GM19468 (cell line): Measurements from ENCODE around the gene RAB28.
"Not testable (repeated sequence)": the region's sequence is repeated elsewhere in the genome, so short reads cannot be mapped to it uniquely, and the experiment has no call there.

Experiments used
- ATAC-seq: cut with Tn5 transposase; IDR thresholded peaks from one replicate; pipeline ENCODE4 v1.9.1; 2021; ENCODE audit warnings: mild to moderate bottlenecking, moderate library complexity, moderate number of reproducible peaks; ENCODE audit not compliant: unreplicated experiment; ENCODE audit errors: extremely low read depth

The RAB28 gene

DNA sequence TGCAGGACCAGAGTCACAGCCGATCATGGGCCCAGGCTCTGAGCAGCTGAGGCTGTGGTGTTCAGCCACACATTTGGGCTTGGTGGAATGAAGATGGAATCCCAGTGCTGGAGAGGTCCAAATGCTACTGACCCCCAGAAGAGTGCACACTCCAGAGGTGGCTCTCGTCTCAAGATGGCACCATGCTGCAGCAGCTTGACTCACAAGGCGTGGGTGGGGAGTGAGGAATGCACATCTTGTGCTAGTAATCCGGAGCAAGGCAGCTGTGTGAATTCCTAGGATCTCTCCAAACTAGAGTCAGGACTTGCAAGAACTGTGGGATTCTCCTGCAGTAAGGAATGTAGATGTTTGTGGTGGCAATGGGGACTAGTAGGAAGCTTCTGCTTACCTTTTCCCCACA lies 28.7 kb downstream of the RAB28 start:
- no peak for ATAC-seq

DNA sequence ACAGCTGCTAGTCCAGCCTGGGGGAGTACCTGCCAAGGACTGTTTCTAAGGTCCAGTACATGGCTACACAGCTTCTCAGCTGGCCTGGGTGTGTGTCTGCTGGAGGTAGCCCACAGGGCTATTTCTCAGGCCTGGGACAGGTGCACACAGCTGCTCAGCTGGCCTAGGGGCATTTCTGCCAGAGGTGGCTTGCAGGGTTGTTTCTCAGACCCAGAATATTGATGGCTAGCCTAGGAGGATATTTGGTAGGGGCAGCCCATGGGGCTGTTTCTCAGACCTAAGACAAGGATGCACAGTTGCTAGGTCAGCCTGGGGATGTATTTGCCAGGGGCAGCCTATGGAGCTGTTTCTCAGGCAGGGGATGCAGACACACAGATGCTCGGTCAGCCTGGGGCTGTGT lies 29.4 kb downstream of the RAB28 start:
- ATAC-seq = no peak

- no peak for ATAC-seq
These were observed 31.1 kb downstream of the RAB28 start for GRCh38 chr4:13452927-13453579.

DNA sequence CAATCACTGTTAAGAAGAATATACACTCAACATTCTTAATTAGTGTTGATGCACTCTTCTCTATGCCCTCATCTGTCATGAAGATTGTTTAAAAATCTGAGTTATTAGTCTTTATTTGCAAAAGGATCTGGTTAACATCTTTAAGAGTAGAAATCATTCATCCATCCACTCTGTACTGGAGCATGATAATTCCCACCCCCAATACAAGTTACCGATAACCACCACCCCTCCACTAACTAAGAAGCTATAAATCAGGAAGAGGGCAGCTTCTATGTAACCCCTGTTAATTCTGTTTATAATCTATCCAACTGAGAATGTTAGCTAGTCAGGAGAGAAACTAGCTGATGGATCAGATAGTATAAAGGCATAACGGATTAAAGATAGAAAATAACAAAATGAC lies 34.5 kb downstream of the RAB28 start:
- ATAC-seq = no peak

- no peak for ATAC-seq
These were observed 38.0 kb downstream of the RAB28 start for GRCh38 chr4:13445841-13446790.

- no peak for ATAC-seq
These were observed 42.6 kb downstream of the RAB28 start for GRCh38 chr4:13441506-13441905.

DNA sequence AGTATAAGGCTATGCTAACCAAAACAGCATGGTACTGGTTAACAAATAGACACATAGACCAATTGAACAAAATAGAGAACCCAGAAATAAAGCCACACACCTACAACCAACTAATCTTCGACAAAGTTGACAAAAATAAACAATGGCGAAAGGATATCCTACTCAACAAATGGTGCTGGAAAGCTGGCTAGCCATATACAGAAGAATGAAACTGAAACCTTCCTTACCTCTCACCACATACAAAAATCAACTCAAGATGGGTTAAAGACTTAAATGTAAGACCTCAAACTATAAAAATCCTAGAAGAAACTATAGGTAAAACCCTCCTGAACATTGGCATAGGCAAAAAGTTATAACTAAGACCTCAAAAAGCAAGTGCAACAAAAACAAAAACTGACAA lies 47.2 kb downstream of the RAB28 start:
- no peak for ATAC-seq

GRCh38 chr4:13432453-13432852 lies 51.7 kb downstream of the RAB28 start:
- no peak for ATAC-seq

DNA sequence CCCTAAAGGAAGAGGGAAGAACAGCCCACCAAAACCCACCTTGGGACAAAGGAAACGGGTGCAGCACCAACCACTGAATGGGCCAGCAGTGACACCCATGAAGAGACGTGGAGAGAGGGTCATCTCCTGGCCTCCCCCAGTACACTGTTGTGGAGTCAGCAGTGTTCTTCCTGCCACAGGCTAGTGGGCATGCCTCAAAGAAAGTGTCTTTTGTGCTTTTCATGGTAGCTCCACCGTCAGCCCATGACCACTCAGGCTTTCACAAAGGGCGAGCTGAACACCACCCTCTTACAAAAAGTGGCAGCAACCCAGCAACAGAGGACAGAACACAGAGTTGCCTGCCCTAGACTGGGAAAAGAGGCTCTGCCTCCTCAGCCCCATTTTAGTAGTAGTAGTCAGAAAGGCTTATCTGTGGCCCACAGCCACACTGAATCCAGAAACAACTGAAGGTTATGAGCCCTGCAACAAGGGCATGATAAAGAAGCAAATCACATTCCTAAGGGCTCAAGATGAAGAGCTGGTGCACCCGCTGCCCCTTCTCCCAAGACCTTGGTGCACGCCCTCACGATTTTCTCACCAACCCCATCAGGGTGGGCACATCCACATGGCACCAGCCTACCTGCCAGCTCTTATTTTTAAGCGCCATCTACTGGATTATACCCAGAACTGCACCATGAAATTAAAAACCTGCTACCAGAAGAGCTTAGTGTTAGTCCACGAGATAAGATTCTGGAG lies 53.1 kb downstream of the RAB28 start:
- no peak for ATAC-seq

GRCh38 chr4:13427599-13428325 lies 56.4 kb downstream of the RAB28 start:
- ATAC-seq = no peak

- ATAC-seq = no peak
These were observed 68.9 kb downstream of the RAB28 start for GRCh38 chr4:13415068-13415785.

GRCh38 chr4:13413729-13414437 lies 70.3 kb downstream of the RAB28 start:
- ATAC-seq = no peak

DNA sequence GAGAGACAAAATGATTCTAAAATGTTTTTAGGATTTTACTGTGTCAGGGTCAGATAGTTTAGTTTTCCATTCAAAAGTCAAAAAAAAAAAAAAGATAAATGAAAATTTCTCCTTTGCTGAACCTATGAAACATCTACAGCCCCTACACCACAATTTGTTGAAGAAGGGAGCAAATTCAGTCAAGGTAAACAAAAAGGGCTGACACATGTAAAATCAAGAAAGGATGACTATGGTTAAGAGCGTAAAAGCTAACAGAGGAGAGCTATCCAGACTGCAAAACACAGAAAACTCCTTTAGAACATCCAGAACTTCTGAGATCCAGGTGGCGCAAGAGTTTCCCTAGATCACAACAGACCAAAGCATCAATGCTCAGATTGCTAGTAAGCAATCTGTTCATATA lies 72.2 kb downstream of the RAB28 start:
- ATAC-seq = no peak

- no peak for ATAC-seq
These were observed 74.8 kb downstream of the RAB28 start for GRCh38 chr4:13409324-13409723.

DNA sequence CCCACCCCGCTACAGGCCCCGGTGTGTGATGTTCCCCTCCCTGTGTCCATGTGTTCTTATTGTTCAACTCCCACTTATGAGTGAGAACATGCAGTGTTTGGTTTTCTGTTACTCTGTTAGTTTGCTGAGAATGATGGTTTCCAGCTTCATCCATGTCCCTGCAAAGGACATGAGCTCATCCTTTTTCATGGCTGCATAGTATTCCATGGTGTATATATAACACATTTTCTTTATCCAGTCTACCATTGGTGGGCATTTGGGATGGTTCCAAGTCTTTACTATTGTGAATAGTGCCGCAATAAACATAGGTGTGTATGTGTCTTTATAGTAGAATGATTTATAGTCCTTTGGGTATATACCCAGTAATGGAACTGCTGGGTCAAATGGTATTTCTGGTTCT lies 78.0 kb downstream of the RAB28 start:
- ATAC-seq = not testable (repeated sequence)

DNA sequence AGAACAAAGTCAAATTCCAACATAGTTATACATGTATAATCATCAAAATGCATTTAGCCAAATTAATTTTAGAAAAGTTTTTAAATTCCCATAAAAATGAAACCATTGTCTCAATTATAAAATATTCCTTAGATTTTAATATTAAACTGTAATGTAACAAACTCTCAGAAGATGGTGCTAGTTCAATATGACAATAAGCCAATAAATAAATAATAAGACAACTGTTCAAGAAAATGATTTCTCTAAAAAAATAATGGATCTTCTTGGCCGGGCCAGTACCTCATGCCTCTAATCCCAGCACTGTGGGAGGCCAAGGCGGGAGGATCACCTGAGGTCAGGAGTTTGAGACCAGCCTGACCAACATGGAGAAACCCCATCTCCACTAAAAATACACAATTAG lies 80.3 kb downstream of the RAB28 start:
- ATAC-seq = no peak

DNA sequence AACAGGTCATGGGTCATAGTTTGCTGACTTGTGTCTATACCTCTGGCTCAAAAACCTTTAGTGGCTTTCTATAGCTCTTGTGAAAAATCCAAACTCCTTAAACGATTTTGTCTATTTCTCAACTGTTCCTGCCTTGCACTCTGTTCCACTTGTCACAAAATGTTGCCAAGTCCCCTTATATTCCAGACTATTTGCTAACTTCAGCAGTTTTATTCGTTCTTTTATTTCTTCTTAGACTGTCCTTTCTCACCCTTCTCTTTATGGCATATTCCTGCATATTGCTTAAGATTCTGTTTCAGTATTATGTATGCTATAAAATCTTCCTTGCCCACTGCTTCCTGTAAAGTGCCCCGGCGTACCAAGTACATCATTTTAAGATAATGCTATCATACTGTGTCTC lies 80.8 kb downstream of the RAB28 start:
- no peak for ATAC-seq

GRCh38 chr4:13399257-13399656 lies 84.9 kb downstream of the RAB28 start:
- no peak for ATAC-seq

- no peak for ATAC-seq
These were observed 88.0 kb downstream of the RAB28 start for GRCh38 chr4:13396161-13396560.
